ENCODE measurements around the gene PDLIM5. TPM values are rescaled to one million over a fixed set of nuclear protein-coding genes. Genes with fewer than 3 reads are reported as not detected.

PDLIM5 gene
- total RNA-seq, 2 experiments from 2014 or later = 6.3 to 12.6 TPM

GRCh38 chr4:94410678-94411206 lies 41.0 kb upstream of the PDLIM5 start:
- Histone ChIP-seq H3K9me3 (ENCODE audit: low read length) (no peaks in the 10 kb centered on the region), H3K27ac (ENCODE audit: low read depth, low read length, poor library complexity, severe bottlenecking) (no peak overlapping the region), H3K36me3 (ENCODE audit: insufficient read depth, low read length) (no peaks in the 10 kb centered on the region), H3K4me1 (ENCODE audit: insufficient read depth, low read length, poor library complexity, severe bottlenecking) (no peaks in the 10 kb centered on the region), H3K4me3 (ENCODE audit: low read depth, low read length, poor library complexity, severe bottlenecking) (no peak overlapping the region), H2AFZ (ENCODE audit: low read length) (no peak overlapping the region), H3K4me2 (ENCODE audit: low read length) (no peak overlapping the region), H3K79me2 (ENCODE audit: insufficient read depth, low read depth, low read length) (no peaks in the 10 kb centered on the region), H4K20me1 (ENCODE audit: insufficient read depth, low read length) (no peaks in the 10 kb centered on the region), H3K9me2 (ENCODE audit: insufficient read depth, low read length) (no peaks in the 10 kb centered on the region)
- no TSS peak for BruUV-seq (replicated peaks)
- ChIA-PET POLR2A (interaction anchor here (1.1 kb wide), 1 partner anchor 20 kb away, joined by 3 read pairs; no protein-coding TSS in a partner anchor), CTCF (ENCODE audit: unreplicated experiment) (no interaction called here)
- TF ChIP-seq EZH2phosphoT487 (IDR thresholded peaks at IDR 0.05; ENCODE audit: borderline replicate concordance, low read depth, low read length) (no peak), CTCF (conservative IDR thresholded peaks at IDR 0.05; ENCODE audit: low read length) (no peak)
- intact Hi-C loops (cut with micrococcal nuclease; ENCODE audit: unreplicated experiment) = no loop called here
- DNase-seq (ENCODE audit: low spot score) = no peak

- no peak overlapping the region for H3K4me3 ChIP-seq (ENCODE audit: low read depth, low read length, poor library complexity, severe bottlenecking)
- no peak for DNase-seq (ENCODE audit: low spot score)
- H3K9me3 ChIP-seq (ENCODE audit: low read length) = no peaks in the 10 kb centered on the region
- no TSS peak for BruUV-seq (replicated peaks)
- H3K4me2 ChIP-seq (ENCODE audit: low read length) = no peak overlapping the region
- no peaks in the 10 kb centered on the region for H3K79me2 ChIP-seq (ENCODE audit: insufficient read depth, low read depth, low read length)
- no peak for TF ChIP-seq CTCF (conservative IDR thresholded peaks at IDR 0.05; ENCODE audit: low read length)
- no peak for TF ChIP-seq EZH2phosphoT487 (IDR thresholded peaks at IDR 0.05; ENCODE audit: borderline replicate concordance, low read depth, low read length)
- POLR2A ChIA-PET = interaction anchor here (0.6 to 1.1 kb wide), 2 partner anchors 20 to 357 kb away, joined by 3 to 5 read pairs; no protein-coding TSS in a partner anchor
- no peak overlapping the region for H2AFZ ChIP-seq (ENCODE audit: low read length)
- intact Hi-C loops (cut with micrococcal nuclease; ENCODE audit: unreplicated experiment) = no loop called here
- H3K4me1 ChIP-seq (ENCODE audit: insufficient read depth, low read length, poor library complexity, severe bottlenecking) = no peaks in the 10 kb centered on the region
- no peaks in the 10 kb centered on the region for H3K36me3 ChIP-seq (ENCODE audit: insufficient read depth, low read length)
- CTCF ChIA-PET (ENCODE audit: unreplicated experiment) = no interaction called here
- H3K27ac ChIP-seq (ENCODE audit: low read depth, low read length, poor library complexity, severe bottlenecking) = no peak overlapping the region
- H3K9me2 ChIP-seq (ENCODE audit: insufficient read depth, low read length) = no peaks in the 10 kb centered on the region
- H4K20me1 ChIP-seq (ENCODE audit: insufficient read depth, low read length) = no peaks in the 10 kb centered on the region
These were observed 40.4 kb upstream of the PDLIM5 start for GRCh38 chr4:94411296-94411695.

GRCh38 chr4:94412019-94412657 lies 39.6 kb upstream of the PDLIM5 start:
- no TSS peak for BruUV-seq (replicated peaks)
- TF ChIP-seq CTCF (conservative IDR thresholded peaks at IDR 0.05; ENCODE audit: low read length) (no peak), EZH2phosphoT487 (IDR thresholded peaks at IDR 0.05; ENCODE audit: borderline replicate concordance, low read depth, low read length) (no peak)

More at GRCh38 chr4:94412019-94412657, 39.6 kb upstream of the PDLIM5 start:
- no peaks in the 10 kb centered on the region for H3K36me3 ChIP-seq (ENCODE audit: insufficient read depth, low read length)
- no peaks in the 10 kb centered on the region for H3K9me2 ChIP-seq (ENCODE audit: insufficient read depth, low read length)
- no peaks in the 10 kb centered on the region for H4K20me1 ChIP-seq (ENCODE audit: insufficient read depth, low read length)
- H3K4me3 ChIP-seq (ENCODE audit: low read depth, low read length, poor library complexity, severe bottlenecking) = no peak overlapping the region
- no peak overlapping the region for H3K27ac ChIP-seq (ENCODE audit: low read depth, low read length, poor library complexity, severe bottlenecking)
- intact Hi-C loops (cut with micrococcal nuclease; ENCODE audit: unreplicated experiment) = no loop called here
- H3K4me1 ChIP-seq (ENCODE audit: insufficient read depth, low read length, poor library complexity, severe bottlenecking) = no peaks in the 10 kb centered on the region
- no peaks in the 10 kb centered on the region for H3K79me2 ChIP-seq (ENCODE audit: insufficient read depth, low read depth, low read length)
- H3K4me2 ChIP-seq (ENCODE audit: low read length) = no peak overlapping the region
- H2AFZ ChIP-seq (ENCODE audit: low read length) = no peak overlapping the region
- POLR2A ChIA-PET = interaction anchor here (0.6 kb wide), 1 partner anchor 292 kb away, joined by 3 read pairs; no protein-coding TSS in a partner anchor
- CTCF ChIA-PET (ENCODE audit: unreplicated experiment) = no interaction called here
- H3K9me3 ChIP-seq (ENCODE audit: low read length) = no peaks in the 10 kb centered on the region
- DNase-seq (ENCODE audit: low spot score) = no peak
